HG02852 (cell line): Measurements from ENCODE around the gene ACAP3.

ENCODE experiments used
- ATAC-seq: cut with Tn5 transposase; IDR thresholded peaks from one replicate; pipeline ENCODE4 v1.9.1; 2021; ENCODE audit warnings: mild to moderate bottlenecking, moderate library complexity; ENCODE audit not compliant: unreplicated experiment

Gene ACAP3

DNA sequence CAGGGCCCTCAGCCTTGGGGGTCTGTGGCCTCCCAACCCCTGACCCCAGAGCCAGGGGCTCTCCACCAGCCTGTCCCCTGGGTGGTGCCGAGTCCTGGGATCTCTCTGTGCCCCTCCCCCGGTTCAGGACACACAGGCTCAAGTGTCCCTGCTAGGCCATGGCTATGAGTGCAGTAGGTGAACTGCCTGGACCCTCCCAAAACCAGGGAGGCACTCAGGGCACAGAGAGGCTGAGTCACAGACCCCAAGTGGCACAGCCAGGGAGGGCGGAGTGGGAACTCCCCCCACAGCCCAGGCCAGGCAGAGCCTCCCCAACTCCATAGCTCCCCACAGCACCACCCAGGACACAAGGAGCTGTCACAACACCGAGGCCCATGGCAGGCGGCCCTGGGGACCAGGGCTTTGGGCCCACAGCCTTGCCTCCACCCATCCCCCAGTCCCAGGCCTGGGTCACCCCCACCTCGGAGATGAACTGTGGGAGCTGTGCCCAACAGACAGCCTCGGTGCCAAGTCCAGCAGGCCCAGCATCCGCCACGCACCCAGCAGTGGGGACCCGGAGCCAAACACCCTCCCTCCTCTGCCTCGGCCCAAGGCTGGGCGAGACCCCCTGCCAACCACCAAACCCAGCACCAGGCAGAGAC, 38.2 kb upstream of the ACAP3 start:
- no peak for ATAC-seq

- ATAC-seq: no peak
Measured at GRCh38 chr1:1345384-1345783, 37.7 kb upstream of the ACAP3 start.

DNA sequence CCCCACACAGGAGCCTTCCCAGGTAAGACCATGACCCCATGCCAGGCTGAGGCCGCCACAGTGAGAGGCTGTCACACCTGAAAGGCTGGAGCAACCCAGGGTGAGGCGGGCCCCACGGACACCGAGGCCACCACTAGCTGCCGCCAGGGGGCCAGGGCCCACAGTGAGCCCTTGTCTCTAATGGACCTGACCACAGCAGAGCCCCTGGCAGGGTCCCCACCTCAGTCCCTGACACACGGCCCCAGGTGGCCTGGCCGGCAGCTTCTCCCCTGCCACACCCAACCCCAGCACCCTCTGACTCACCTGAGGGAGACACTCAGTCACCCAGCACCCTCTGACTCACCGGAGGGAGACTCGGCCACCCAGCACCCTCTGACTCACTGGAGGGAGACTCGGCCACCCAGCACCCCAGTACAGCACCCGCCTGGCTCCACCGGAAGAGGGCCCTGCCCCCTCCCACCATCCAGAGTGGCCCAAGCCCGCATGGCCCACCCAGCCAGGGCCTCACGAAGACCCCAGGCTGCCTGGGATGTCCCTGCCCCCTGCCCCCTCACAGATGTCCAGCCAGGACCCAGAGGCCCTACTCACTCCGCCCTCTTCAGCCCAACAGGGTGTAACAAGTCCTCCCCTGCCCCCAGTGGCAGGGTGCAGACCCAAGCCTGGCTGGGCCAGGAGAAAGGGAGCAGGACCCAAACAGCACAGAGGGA, 37.1 kb upstream of the ACAP3 start:
- ATAC-seq: no peak

DNA sequence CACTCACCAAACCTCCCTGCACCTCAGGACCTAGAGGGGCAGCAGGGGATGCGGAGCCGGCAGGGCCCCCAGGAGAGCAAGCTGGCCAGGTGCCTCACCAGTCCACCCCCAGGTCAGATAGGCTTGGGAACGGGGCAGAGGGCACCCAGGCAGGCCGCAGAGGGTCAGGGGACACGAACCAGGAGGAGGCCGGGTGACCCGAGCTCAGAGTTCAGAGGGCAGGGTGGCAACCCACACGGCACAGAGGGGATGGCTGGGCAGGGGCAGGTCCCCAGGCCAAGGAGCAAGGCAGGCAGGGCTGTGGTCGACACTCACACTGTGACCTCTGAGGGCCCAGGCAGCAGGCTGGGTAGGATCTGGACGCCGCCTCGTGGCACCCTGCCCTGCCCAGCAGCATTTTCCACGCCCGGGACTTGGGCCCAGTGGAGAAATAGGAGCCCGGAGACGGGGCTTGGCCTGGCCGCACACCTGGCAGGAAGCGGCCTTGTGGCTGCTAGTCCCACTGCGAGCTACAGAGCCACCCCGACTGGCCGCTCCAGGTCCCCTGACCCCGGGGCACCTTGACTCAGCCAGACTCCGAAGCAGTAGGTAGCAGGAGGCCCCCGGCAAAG, 36.2 kb upstream of the ACAP3 start:
- ATAC-seq: no peak

DNA sequence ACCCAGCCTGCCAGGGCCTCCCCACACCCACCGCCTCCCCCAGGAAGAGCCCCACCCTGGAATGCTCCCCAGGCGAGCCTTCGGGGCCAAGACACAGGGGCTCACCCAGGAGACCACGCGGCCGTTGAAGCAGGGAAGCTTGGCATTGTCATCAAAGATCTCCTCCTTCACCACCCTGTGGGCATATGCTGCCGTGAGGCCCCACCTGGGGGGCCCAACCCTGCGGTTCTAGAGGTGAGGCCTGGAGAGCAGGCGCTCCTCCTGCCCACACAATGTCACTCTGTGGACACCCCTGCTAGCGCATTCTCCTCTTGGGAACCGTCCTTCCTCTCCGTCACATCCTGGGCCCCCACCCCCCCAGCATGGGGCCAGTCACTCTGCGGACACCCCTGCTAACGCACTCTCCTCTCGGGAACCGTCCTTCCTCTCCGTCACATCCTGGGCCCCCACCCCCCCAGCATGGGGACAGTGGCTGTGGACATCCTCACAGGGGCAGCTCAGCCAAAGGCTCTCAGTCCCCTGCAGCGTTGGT, 34.9 kb upstream of the ACAP3 start:
- no peak for ATAC-seq

GRCh38 chr1:1342061-1342562, 34.4 kb upstream of the ACAP3 start:
- no peak for ATAC-seq

DNA sequence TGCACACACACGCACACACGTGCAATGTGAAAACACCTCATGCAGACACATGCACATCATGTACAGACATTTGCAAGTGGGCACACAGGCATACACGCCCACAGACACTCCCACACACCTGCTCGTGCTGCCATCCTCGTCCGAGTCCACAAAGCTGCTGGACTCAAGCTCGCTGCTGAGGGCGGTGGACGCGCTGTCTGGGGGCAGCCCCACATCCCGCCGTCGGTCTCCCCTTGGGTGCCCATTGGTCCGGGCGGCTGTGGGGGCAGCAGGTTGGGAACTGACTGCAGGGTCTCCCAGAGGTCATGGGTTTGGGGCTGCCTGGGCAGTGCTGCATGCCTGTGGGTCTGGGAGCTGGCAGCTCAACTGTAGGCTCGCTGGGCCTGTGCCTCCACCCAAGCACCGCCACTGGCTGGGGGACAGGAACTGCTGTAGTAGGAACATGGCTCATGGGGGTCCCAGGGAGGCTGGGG, 33.9 kb upstream of the ACAP3 start:
- ATAC-seq: no peak

DNA sequence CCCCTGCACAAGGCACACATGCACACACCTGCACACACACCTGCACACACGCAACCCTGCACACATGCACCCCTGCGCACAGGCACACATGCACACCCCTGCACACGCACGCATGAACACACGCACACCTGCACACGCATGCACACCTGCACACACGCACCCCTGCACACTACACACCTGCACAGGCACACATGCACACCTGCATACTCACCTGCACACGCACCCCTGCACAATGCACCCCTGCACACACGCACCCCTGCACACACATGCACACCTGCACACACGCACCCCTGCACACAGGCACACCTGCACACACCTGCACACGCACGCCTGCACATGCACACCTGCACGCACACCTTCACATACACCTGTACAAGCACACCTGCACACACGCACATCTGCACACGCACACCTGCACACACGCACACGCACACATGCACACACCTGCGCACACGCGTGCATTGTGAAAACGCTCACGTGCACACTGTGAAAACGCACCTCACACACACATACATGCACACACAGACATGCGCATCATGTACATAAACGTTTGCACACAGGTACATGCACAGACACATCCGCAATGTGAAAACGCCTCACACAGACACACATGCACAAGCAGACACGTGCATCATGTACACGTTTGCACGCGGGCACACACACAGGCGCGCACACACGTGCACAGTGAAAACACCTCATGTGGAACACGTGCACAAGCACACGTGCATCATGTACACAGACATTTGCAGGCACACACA, 33.2 kb upstream of the ACAP3 start:
- no peak for ATAC-seq

GRCh38 chr1:1340185-1340584, 32.5 kb upstream of the ACAP3 start:
- ATAC-seq: no peak

DNA sequence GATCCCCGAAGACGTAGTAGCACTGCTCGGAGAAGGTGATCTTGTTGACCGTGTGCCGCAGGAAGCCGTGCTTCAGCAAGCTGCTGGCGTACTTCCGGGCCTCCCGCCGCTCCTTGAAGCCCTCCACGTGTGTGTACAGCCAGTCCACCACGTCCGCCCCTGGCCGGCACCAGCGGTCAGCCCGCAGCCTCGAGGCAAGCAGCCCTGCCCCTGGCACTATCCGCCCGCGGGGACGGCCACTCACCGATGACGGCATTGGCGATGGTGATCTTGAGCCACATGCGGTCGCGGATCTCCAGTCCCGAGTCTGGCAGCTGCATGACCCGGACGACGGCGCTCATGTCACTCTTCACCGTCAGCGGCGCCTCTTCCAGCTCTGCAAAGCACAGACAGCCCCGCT, 30.5 kb upstream of the ACAP3 start:
- ATAC-seq: no peak

- ATAC-seq: no peak
Measured at GRCh38 chr1:1337793-1338147, 30.0 kb upstream of the ACAP3 start.

DNA sequence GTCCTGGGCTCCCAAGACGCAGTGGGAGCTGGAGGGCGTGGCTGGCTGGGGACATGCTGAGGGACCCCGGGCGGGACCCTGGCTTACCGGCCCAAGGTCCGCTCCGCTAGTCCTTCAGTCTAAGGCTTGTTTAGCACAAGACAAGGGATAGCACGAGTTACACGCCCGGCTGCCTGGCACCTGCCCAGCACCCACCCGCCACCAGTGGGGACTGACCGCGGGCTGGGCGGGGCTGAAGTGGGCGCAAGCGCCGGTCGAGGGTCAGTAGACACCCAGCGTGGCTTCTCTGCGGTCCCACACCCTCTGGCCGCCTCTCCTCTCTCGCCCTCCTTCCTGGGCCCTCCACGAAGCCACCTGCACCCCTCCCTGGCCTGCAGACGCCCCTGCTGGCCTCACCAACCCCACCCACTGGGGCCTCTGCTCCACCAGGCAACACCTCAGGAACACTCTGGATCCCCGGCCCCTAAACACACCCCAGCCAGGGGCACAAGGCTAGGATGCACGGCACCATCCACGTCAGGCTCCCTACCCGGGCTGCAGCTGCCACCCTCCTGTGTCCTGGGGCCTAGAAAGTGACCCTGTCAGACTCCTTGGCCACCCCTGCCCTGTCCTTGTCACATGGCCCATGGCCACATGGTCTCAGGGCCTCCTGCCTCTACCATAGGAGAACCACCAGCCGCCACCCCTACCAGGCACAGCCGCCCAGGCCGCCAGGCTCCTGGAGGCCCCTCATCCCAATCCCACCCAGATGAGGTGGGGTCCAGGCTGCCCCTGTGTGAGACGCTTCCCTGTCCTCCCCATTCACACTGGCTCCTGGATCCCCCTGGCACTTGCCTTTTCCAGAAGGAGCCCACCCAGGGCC, 29.4 kb upstream of the ACAP3 start:
- no peak for ATAC-seq

DNA sequence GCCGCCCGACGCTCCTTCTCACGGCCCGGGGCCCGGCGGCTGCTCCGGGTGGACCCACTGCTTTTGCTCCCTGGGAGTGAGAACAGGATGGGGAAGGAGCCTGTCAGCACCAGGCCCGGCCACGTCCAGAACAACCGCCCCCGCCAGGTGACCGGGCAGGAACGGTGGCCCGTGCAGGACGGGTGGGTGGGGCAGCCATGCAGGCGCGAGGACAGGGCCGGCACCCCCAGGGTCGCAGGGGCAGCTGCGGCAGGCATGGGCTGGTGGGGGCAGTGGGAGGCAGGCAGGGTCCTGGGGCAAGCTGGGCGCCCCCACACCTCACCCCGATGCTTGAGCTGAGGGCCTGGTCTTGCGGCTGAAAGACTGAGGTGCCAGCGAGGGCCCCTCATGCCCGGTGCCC, 28.7 kb upstream of the ACAP3 start:
- ATAC-seq: no peak

- ATAC-seq: no peak
Measured at GRCh38 chr1:1335792-1336248, 28.1 kb upstream of the ACAP3 start.

DNA sequence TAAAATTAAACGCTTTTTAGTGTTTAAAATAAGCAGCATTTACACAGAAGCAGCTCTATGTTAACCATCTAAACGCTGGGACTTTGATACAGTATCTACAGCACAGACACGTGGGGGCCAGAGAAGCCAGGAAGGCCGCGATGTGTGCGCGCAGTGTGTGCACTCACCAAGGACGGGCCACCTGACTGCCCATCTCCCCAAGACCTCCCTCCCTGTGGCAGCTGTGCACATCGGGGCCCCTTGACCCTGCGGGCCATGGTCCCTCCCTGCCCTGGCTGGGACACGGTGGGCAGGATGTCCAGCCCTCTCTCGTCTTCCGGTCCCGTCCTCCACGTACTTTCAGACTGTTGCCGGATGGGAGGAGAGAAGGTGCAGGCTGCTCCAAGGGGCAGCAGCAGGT, 27.6 kb upstream of the ACAP3 start:
- no peak for ATAC-seq

DNA sequence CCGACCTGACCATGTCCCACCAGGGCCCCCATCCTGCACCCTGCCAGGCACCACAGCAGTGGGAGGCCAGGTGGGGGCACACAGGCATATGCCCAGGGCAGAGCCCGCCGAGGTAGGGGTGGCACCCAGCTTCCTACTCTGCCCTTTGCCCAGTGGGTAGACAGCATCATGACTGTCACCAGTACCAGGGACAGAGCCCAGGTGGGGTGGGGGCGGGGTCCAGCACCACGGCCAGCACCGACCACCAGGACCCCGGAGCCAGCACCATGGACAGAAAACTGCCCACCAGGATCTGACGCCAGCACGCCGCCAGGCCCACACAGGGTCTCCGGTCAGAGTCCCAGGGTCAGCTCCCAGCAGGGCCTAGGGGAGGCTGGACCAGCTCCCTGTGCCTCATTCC, 27.1 kb upstream of the ACAP3 start:
- no peak for ATAC-seq

DNA sequence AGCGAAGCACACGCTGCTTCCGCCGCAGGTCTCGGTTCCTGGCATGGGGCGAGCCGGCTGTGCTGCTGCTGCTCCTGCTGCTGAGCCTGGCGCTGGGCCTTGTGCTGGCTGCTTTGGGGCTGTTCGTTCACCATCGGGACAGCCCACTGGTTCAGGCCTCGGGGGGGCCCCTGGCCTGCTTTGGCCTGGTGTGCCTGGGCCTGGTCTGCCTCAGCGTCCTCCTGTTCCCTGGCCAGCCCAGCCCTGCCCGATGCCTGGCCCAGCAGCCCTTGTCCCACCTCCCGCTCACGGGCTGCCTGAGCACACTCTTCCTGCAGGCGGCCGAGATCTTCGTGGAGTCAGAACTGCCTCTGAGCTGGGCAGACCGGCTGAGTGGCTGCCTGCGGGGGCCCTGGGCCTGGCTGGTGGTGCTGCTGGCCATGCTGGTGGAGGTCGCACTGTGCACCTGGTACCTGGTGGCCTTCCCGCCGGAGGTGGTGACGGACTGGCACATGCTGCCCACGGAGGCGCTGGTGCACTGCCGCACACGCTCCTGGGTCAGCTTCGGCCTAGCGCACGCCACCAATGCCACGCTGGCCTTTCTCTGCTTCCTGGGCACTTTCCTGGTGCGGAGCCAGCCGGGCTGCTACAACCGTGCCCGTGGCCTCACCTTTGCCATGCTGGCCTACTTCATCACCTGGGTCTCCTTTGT, 26.0 kb upstream of the ACAP3 start:
- ATAC-seq: no peak

GRCh38 chr1:1332774-1333480, 25.2 kb upstream of the ACAP3 start:
- no peak for ATAC-seq
